Aorta (tissue), 5 donors: ENCODE results near the gene FCER1G. TPM values are rescaled to one million over a fixed set of nuclear protein-coding genes. Genes with fewer than 3 reads are reported as not detected.
A peak's percentile ranks its signal among the peaks of the same experiment; 100 is the strongest.

Experiments
- ATAC-seq: fragments of 200-7000 bp; cut with Tn5 transposase; one replicate; pipeline ENCODE4 v1.9.1; 2022; ENCODE audit warnings: moderate library complexity; ENCODE audit not compliant: low FRiP score
- DNase-seq, 2 donors: peaks; one replicate each; pipeline ENCODE4 v3.0.0-alpha.2; 2020
- H3K27ac ChIP-seq, 2 donors: one replicate each; pipeline ENCODE4 v1.5.1; 2013; ENCODE audit warnings: low read length in 2 of 2, mild to moderate bottlenecking in 2 of 2, moderate library complexity in 2 of 2, control low read depth in 1 of 2, inconsistent platforms in 1 of 2, low read depth in 1 of 2
- H3K27me3 ChIP-seq, 2 donors: one replicate each; pipeline ENCODE4 v1.6.1; 2013; ENCODE audit warnings: control low read depth in 1 of 2, low read length in 1 of 2, mild to moderate bottlenecking in 1 of 2, moderate library complexity in 1 of 2; ENCODE audit not compliant: insufficient read depth in 2 of 2, control insufficient read depth in 1 of 2
- H3K36me3 ChIP-seq, 2 donors: one replicate each; pipeline ENCODE4 v1.6.1; 2013; ENCODE audit warnings: control low read depth in 1 of 2, low read length in 1 of 2, mild to moderate bottlenecking in 1 of 2; ENCODE audit not compliant: insufficient read depth in 2 of 2, control insufficient read depth in 1 of 2
- H3K4me1 ChIP-seq, 2 donors: one replicate each; pipeline ENCODE4 v1.6.1; 2013; ENCODE audit warnings: low read length in 2 of 2, control low read depth in 1 of 2, mild to moderate bottlenecking in 1 of 2, moderate library complexity in 1 of 2; ENCODE audit not compliant: insufficient read depth in 2 of 2, control insufficient read depth in 1 of 2
- H3K4me3 ChIP-seq, 2 donors: one replicate each; pipeline ENCODE4 v1.5.1; 2013; ENCODE audit warnings: low read length in 2 of 2, control low read depth in 1 of 2, mild to moderate bottlenecking in 1 of 2
- H3K9me3 ChIP-seq: one replicate; pipeline ENCODE4 v1.6.1; 2013; ENCODE audit warnings: mild to moderate bottlenecking, low read length; ENCODE audit not compliant: control insufficient read depth
- WGBS, 2 donors: extraction: QIAGEN DNeasy Blood & Tissue Kit; methylation state at CpG; one replicate each; pipeline ENCODE4 v1.1.7; 2013; 5-methylcytosine and 5-hydroxymethylcytosine counted together
- intact Hi-C, 2 donors: fragments of 100-400 bp; cut with DNase I; formaldehyde crosslinking; loops; one replicate each; pipeline versions ENCODE4 v1.14.2 to v1.15.0; 2022
- polyA plus RNA-seq, 2 donors: library from polyadenylated mRNA; stranded (reverse); fragments of 200-250 nt; gene quantifications; one replicate each; pipeline ENCODE4 v1.2.3, GENCODE V29; 2013
- total RNA-seq, 2 donors: library from RNA; stranded (reverse); fragmentation: NEBNext Ultra II Directional; extraction: Animal tissue kit (Norgen Biotek cat#: 25700); gene quantifications; one replicate each; pipeline ENCODE4 v1.2.1, GENCODE V29; 2021
- donor health status: healthy with polysubstance abuse.
- donor health status: Bipolar disorder and iron deficiency.
- donor health status: DM: no; HTN: no; CAD: no.
- donor health status: DM: no; HTN: no; CAD: no.
- donor health status: DM: yes; HTN: yes; CAD: no.

The FCER1G gene
- total and polyA plus RNA-seq, 4 donors = 35.7 to 154 (median 69.1) TPM

DNA sequence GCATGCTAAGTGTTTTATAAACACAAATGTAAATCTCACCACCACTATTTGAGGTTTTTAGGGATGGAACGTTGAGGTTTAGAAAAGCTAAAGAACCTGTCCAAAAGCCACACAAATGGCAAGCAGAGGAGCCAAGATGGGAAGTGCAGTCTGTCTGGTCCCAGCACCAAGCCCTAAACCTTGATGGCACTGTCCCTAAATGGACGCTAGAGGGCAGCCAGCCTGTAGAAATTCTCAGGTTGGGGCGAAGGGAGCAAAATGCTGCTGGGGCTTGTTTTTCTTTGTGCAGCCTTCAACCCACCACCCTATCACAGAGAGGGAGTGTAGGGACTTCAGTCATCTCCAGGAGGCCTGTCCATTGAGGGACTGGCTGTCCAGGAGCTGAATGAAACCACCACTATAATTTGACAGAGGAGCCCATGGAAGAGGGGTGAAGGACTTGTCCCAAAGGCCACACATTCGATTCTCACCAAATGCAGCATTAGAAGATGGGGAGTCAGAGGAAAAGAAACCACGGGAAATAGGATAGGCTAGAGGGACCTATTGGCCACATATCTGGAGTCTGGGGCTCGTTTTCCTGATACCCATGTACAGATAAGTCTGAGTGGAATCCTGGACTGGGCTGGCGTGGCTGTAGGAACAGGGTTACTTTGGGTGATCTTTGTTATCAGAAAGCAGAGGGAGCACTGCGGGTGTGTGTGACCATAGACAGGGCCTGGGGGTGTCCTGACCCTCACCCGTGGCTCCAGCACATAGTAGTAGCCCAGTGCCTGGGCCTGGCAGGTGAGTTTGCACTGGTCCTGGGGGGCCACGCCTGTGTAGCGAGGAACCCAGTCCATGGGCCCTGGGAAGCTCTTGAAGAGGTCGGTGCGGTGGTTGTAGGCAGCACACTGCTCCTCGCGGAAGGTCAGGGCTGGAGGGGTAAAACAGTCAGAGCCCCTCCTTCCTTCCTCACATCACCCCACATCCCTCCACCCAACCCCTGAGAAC lies 22.3 kb upstream of the FCER1G start:
- no peaks in the 10 kb centered on the region for H3K4me1 ChIP-seq
- intact Hi-C loops = loop anchor here in 1 of 2 donors (5.0 kb wide), 1 partner anchor 190 kb away; no protein-coding TSS in a partner anchor
- ATAC-seq (peak; percentile 81), DNase-seq (peak; percentile 30 to 75)
- no peak overlapping the region for H3K27ac ChIP-seq
- 58 to 60% methylated on average over 15 of the region's 15 CpGs for WGBS, 2 donors
- no peaks in the 10 kb centered on the region for H3K36me3 ChIP-seq
- H3K27me3 ChIP-seq = no peaks in the 10 kb centered on the region
- H3K4me3 ChIP-seq = no peak overlapping the region
- H3K9me3 ChIP-seq = no peaks in the 10 kb centered on the region

DNA sequence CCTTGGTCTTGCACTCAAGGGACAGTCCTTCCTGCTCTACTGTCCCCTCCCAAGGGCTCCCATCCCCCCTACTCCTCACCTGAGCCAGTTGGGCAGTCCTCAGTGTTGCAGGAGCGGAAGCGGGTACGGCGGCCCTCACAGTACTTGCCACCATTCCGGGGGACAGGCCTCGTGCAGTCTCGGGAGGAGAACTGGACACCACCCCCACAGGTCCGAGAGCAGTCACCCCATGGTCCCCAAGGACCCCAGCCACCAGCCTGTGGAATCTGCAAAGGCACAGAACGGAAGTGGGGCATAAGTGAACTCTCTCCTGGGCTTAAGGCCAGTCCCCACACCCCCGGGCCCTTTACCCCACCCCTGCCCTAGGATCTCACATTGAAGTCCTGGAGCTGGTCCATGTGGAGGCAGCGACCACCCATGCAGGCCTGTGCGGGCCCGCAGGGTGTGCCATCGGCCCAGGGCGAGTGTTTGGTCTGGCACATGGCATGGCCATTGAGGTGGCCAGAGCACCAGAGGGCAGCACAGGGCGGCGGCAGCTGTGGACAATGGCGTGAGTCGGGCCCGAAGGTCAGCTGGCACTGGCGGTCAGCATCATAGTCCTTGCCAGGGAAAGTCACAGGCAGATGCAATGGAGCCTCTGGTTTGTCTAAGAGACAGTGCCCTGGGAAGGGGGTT lies 21.4 kb upstream of the FCER1G start:
- Histone ChIP-seq H3K27ac (no peak overlapping the region), H3K27me3 (no peaks in the 10 kb centered on the region), H3K36me3 (no peaks in the 10 kb centered on the region), H3K9me3 (no peaks in the 10 kb centered on the region), H3K4me3 (no peak overlapping the region), H3K4me1 (no peaks in the 10 kb centered on the region)
- intact Hi-C loops = loop anchor here in 1 of 2 donors (5.0 kb wide), 1 partner anchor 189 kb away; no protein-coding TSS in a partner anchor
- DNase-seq = peak; percentile 51 to 81
- 77 to 79% methylated on average over 21 of the region's 21 CpGs for WGBS, 2 donors
- no peak for ATAC-seq

DNA sequence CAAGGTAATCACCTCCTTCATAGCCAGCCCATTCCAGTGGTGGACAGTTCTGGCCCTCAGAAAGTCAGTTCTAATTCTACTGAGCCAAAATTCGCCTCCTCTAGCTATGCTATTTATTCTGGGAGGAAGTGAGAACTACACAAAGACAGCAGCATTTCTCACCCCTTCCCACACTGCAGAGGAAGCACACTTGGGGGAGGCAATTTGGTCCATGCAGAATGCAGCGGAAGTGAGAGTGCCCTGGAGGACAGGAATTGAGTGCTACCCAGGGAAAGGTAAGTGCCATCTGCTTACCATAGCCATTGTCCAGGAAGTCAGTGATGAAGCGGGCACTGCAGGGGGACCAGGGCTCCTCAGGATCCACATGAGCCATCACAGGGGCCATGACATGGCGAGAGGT lies 19.9 kb upstream of the FCER1G start:
- DNase-seq (peak in 1 of 2 donors; percentile 58), ATAC-seq (no peak)
- Histone ChIP-seq H3K4me3 (no peak overlapping the region), H3K4me1 (no peaks in the 10 kb centered on the region), H3K27ac (no peak overlapping the region), H3K36me3 (no peaks in the 10 kb centered on the region), H3K27me3 (no peaks in the 10 kb centered on the region), H3K9me3 (no peaks in the 10 kb centered on the region)
- WGBS, 2 donors = 84 to 85% methylated on average over 4 of the region's 4 CpGs
- intact Hi-C loops = no loop called here

DNA sequence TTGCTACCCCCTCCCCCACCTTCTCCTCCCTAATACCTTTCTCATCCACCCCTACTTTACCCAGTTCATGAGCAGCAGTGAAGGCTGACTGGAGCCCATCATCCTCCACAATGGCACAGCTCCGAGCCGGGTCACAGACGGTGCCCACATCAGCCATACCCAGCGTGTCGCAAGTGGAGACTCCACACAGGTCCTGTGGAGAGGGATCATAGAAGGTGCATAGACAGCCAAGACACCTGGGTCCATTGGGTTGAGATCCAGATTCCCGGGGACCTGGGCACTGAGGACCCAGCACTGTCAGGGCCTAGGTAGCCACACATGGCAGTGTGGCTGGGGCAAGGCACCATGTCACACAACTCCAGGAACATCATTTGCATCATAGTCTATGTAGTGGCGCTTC lies 19.0 kb upstream of the FCER1G start:
- DNase-seq (peak in 1 of 2 donors; percentile 44), ATAC-seq (no peak)
- H3K9me3 ChIP-seq = no peaks in the 10 kb centered on the region
- H3K36me3 ChIP-seq = no peaks in the 10 kb centered on the region
- no peaks in the 10 kb centered on the region for H3K4me1 ChIP-seq
- intact Hi-C loops = no loop called here
- no peak overlapping the region for H3K4me3 ChIP-seq
- WGBS, 2 donors = 94 to 96% methylated on average over 7 of the region's 7 CpGs
- H3K27me3 ChIP-seq = no peaks in the 10 kb centered on the region
- no peak overlapping the region for H3K27ac ChIP-seq

DNA sequence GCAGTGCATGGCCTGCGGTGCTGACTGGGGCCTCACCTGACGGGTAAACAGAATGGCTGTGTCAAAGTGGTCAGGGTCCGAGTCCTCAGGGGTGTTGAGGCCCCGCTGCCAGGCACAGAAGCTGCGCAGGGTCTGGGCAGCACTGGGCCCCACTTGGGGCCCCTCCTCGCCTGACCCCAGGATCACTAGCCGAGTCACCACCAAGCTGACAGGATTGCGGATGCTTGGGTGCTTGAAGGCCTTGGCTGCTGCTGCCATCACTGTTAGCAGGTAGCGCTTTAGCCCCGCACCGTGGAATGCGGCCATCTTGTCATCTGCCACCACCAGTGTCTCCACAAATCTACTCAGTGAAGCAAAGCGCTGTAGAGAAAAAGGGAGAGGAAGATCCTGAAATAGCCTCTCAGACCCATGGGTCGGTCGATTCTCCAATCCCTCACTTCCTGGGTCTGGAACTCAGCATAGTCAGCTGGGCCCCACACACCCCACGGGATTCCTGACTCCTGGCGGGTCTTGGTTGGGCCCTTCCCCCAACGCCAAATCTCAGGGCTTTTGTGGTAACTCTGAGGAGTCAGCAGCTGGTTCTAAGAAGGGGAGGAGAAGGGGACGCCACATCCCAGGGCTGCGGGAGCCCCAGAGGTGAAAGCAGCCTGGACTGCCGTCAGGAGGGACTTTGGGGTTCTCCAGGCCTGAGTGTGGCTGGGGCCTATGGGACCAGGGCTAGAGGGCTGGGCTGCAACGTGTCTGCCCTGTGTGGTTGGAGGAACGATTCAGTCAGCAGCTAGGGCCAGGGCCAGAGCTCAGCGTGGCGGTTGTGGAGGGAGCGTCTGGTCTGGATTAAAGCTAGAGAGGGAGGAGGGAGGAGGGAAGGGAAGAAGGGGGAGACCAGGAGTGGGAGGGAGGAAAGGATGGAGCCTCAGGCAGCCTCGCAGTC lies 18.3 kb upstream of the FCER1G start:
- peak; percentile 23 for ATAC-seq
- H3K27ac ChIP-seq = no peak overlapping the region
- WGBS, 2 donors = 74 to 78% methylated on average over 27 of the region's 27 CpGs

DNA sequence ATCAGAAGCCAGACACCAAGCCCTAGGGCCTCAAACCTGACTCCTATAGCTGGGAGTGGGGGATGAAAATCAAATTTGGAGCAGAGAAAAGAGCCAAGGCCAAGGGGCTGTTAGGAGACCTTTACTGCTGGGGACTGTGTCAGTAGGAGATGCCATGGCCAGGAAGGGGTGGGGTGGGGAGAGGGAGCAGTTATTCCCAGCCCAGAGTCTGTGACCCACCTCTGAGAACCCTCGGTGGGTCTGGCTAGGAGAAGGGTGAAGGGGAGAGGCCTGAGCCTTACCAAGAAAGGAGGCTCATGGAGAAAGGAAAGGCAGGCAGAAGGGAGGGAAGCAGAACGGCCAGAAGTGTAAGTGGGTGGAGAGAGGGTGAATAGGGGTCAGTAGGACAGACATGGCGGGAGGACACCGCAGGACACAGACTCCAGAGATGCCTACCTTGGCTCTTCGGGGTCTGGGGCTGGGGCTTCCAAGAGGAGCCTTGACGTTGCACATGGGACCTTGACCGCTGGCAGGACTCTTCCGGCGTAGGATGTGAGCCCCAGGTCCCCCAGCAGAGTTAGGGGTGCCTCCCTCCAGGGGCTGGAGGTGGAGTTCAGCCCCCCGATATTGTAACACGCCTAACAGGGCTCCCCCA lies 17.4 kb upstream of the FCER1G start:
- H3K4me1 ChIP-seq = no peaks in the 10 kb centered on the region
- intact Hi-C loops = no loop called here
- H3K4me3 ChIP-seq = no peak overlapping the region
- WGBS, 2 donors = 83 to 85% methylated on average over 11 of the region's 11 CpGs
- H3K36me3 ChIP-seq = no peaks in the 10 kb centered on the region
- no peaks in the 10 kb centered on the region for H3K27me3 ChIP-seq
- H3K9me3 ChIP-seq = no peaks in the 10 kb centered on the region
- DNase-seq (peak; percentile 25 to 51), ATAC-seq (no peak)
- H3K27ac ChIP-seq = no peak overlapping the region

More for the DNA sequence above, 18.3 kb upstream of the FCER1G start:
- Histone ChIP-seq H3K4me3 (no peak overlapping the region), H3K36me3 (no peaks in the 10 kb centered on the region), H3K27me3 (no peaks in the 10 kb centered on the region), H3K9me3 (no peaks in the 10 kb centered on the region), H3K4me1 (no peaks in the 10 kb centered on the region)
- intact Hi-C loops = no loop called here
- peak; percentile 72 to 77 for DNase-seq

DNA sequence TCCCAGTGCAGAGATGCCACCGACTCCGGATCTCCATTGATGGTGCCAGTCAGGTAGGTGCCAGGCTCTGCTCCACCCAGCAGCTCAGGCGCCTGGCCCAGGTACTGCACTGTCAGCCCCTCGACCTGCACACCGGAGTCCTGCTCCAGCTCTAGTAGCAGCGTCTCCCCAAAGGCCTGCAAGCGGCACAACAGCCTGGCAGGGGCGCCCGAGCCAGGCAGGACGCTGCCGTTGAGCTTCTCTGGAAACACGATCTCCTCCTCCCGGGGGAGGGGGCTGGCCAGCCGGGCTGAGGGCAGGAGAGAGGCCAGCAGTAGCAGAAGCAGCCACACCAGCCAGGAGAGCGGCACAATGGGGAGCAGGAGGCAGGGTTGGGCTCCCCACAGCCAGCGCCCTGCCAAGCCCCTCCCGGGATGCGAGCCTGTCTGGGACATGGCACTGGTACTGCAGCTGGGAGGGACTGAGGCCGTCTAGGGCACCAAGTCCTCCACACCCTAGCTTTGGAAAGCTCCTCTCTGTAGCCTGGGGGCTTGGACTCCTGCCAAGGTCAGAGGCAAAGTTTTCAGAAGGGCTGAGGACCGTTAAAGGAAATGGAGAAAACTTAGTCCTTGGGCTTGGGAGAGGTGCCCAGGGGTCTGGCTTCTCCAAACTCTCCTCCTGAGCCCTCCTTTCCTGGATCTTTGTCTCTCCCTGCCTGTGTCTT lies 16.8 kb upstream of the FCER1G start:
- DNase-seq = peak; percentile 55 to 81
- WGBS, 2 donors = 20 to 34% methylated on average over 20 of the region's 20 CpGs

More for the DNA sequence above, 16.8 kb upstream of the FCER1G start:
- intact Hi-C loops = no loop called here
- peaks cover 0 to 2% of the 10 kb centered on the region in 2 donors for H3K4me1 ChIP-seq
- no peaks in the 10 kb centered on the region for H3K27me3 ChIP-seq
- no peaks in the 10 kb centered on the region for H3K36me3 ChIP-seq
- ATAC-seq = no peak
- H3K4me3 ChIP-seq = no peak overlapping the region
- H3K27ac ChIP-seq = no peak overlapping the region
- H3K9me3 ChIP-seq = no peaks in the 10 kb centered on the region
